B cell (primary cell): Measurements from ENCODE around the gene HDHD2. TPM values are rescaled to one million over a fixed set of nuclear protein-coding genes. Genes with fewer than 3 reads are reported as not detected.

Source experiments
- ATAC-seq: fragments of 200-7000 bp; cut with Tn5 transposase; one replicate; pipeline ENCODE4 v1.10.0; 2021; ENCODE audit warnings: low read depth, mild to moderate bottlenecking, moderate number of reproducible peaks, moderate library complexity
- CTCF ChIA-PET: fragments of 350-600 bp; sonication (Branson Sonifier 250); formaldehyde crosslinking; loops from one replicate; lab custom pipeline; 2021; ENCODE audit warnings: antibody characterized with exemption, inconsistent platforms; lab: Charles Lee
- POLR2A ChIA-PET: fragments of 350-600 bp; sonication (Branson Sonifier 250); formaldehyde crosslinking; loops from one replicate; lab custom pipeline; 2021; ENCODE audit warnings: antibody characterized with exemption; lab: Charles Lee
- DNase-seq: peaks from one replicate; pipeline ENCODE4 v3.0.0; 2013
- H2AFZ ChIP-seq: 2 replicates; pipeline ENCODE4 v1.6.1; 2012; ENCODE audit warnings: mild to moderate bottlenecking, low read depth, low read length; ENCODE audit not compliant: insufficient read depth, poor library complexity, severe bottlenecking
- H3K27ac ChIP-seq, 2 donors: 1 replicate in 1 of 2; 2 replicates in 1 of 2; pipeline ENCODE4 v1.5.1; 2012 to 2013; ENCODE audit warnings: low read length in 2 of 2, mild to moderate bottlenecking in 2 of 2, moderate library complexity in 1 of 2
- H3K27me3 ChIP-seq, 4 experiments: fragments of 200-600 bp in 1 of 4; sonication (generic) in 1 of 4; replicated peaks in 1 of 4; 1 replicate in 2 of 4; 2 replicates in 2 of 4; pipeline versions ENCODE4 v1.6.1 to v1.7.0; 2013 to 2016; ENCODE audit warnings: low read length in 3 of 4, mild to moderate bottlenecking in 2 of 4, mixed read lengths in 1 of 4, moderate library complexity in 1 of 4; ENCODE audit not compliant: insufficient read depth in 4 of 4, control insufficient read depth in 3 of 4; ENCODE audit errors: control extremely low read depth in 1 of 4
- H3K36me3 ChIP-seq, 2 experiments: replicated peaks in 1 of 2; 1 replicate in 1 of 2; 2 replicates in 1 of 2; pipeline versions ENCODE4 v1.6.1 to v1.7.1; 2013; ENCODE audit warnings: low read length in 1 of 2; ENCODE audit not compliant: insufficient read depth in 2 of 2, control insufficient read depth in 1 of 2; ENCODE audit errors: control extremely low read depth in 1 of 2, extremely low read depth in 1 of 2
- H3K4me1 ChIP-seq, 2 donors: fragments of 200-600 bp in 1 of 2; sonication (generic) in 1 of 2; 1 replicate in 1 of 2; 2 replicates in 1 of 2; pipeline versions ENCODE4 v1.5.1 to v1.6.1; 2013 to 2017; ENCODE audit warnings: low read length in 2 of 2; ENCODE audit not compliant: control insufficient read depth in 2 of 2, insufficient read depth in 2 of 2
- H3K4me2 ChIP-seq: replicated peaks from 2 replicates; pipeline ENCODE3; 2012; ENCODE audit warnings: mild to moderate bottlenecking, low read depth, low read length; ENCODE audit not compliant: poor library complexity, severe bottlenecking
- H3K4me3 ChIP-seq, 5 experiments: fragments of 200-600 bp in 1 of 5; sonication (generic) in 1 of 5; 1 replicate in 3 of 5; 2 replicates in 2 of 5; pipeline versions ENCODE4 v1.5.1 to v1.7.0; 2011 to 2016; ENCODE audit warnings: low read length in 4 of 5, mild to moderate bottlenecking in 4 of 5, low read depth in 2 of 5, control low read depth in 1 of 5, moderate library complexity in 1 of 5; ENCODE audit not compliant: insufficient read depth in 1 of 5; ENCODE audit errors: control extremely low read depth in 1 of 5, extremely low read depth in 1 of 5
- H3K79me2 ChIP-seq: fragments of 200-600 bp; sonication (generic); one replicate; pipeline ENCODE4 v1.6.0; 2016; ENCODE audit warnings: low read length; ENCODE audit not compliant: control insufficient read depth, insufficient read depth
- H3K9ac ChIP-seq: fragments of 200-600 bp; sonication (generic); 2 replicates; pipeline ENCODE4 v1.6.1; 2017; ENCODE audit warnings: mild to moderate bottlenecking, low read length, moderate library complexity
- H3K9me3 ChIP-seq, 3 donors: one replicate each; pipeline versions ENCODE4 v1.6.1 to v1.7.1; 2013; ENCODE audit warnings: low read length in 2 of 3; ENCODE audit not compliant: control insufficient read depth in 2 of 3, insufficient read depth in 1 of 3; ENCODE audit errors: control extremely low read depth in 1 of 3
- H4K20me1 ChIP-seq: 2 replicates; pipeline ENCODE4 v1.6.0; 2012; ENCODE audit warnings: mild to moderate bottlenecking, low read length; ENCODE audit not compliant: insufficient read depth, control insufficient read depth, poor library complexity, severe bottlenecking
- H3K27ac Mint-ChIP-seq: one replicate; pipeline ENCODE4 v1.8.0; 2021; ENCODE audit warnings: mixed read lengths
- H3K27me3 Mint-ChIP-seq: one replicate; pipeline ENCODE4 v1.8.0; 2021; ENCODE audit warnings: mixed read lengths
- H3K4me1 Mint-ChIP-seq: one replicate; pipeline ENCODE4 v1.8.0; 2021; ENCODE audit warnings: mixed read lengths
- H3K4me3 Mint-ChIP-seq: one replicate; pipeline ENCODE4 v1.8.0; 2021; ENCODE audit warnings: mixed read lengths
- H3K9me3 Mint-ChIP-seq: one replicate; pipeline ENCODE4 v1.8.0; 2022; ENCODE audit warnings: mixed read lengths; ENCODE audit not compliant: insufficient read depth
- EZH2 ChIP-seq: IDR thresholded peaks from 2 replicates; pipeline ENCODE4 v1.6.1; 2012; ENCODE audit warnings: borderline replicate concordance, low read depth, mild to moderate bottlenecking, moderate library complexity, low read length; ENCODE audit not compliant: insufficient read depth, poor library complexity, severe bottlenecking
- WGBS: methylation state at CpG from one replicate; pipeline ENCODE4 v1.1.5; 2013; ENCODE audit warnings: missing lambda C conversion rate; ENCODE audit not compliant: insufficient coverage; 5-methylcytosine and 5-hydroxymethylcytosine counted together
- intact Hi-C: fragments of 100-400 bp; cut with micrococcal nuclease; formaldehyde crosslinking; loops from one replicate; pipeline ENCODE4 v1.10.0; 2022
- polyA plus RNA-seq: library from polyadenylated mRNA; depleted of rRNA; stranded (reverse); fragments of >200 nt; gene quantifications from 2 replicates; pipeline ENCODE4 v1.2.3, GENCODE V29; 2012
- small RNA-seq: library from RNA; depleted of rRNA; stranded (forward); fragments of <200 nt; gene quantifications from one replicate; pipeline ENCODE3, GENCODE V24; 2012; ENCODE audit warnings: low replicate concordance, low read depth; ENCODE audit not compliant: insufficient read length
- total RNA-seq, 2 donors: library from RNA; stranded (reverse); fragments of 120-200 nt in 1 of 2; gene quantifications; 1 replicate in 1 of 2; 2 replicates in 1 of 2; pipeline versions ENCODE4 v1.2.3 to v1.2.4, GENCODE V29; 2013 to 2022
- TF ChIP-seq, protein P1 (sequence below): fragments of 200-600 bp; IDR thresholded peaks from one replicate; pipeline ENCODE4 v1.8.0; 2022; ENCODE audit warnings: antibody characterized with exemption, mild to moderate bottlenecking

The HDHD2 gene
- total and polyA plus RNA-seq, 2 donors (not counting 1 experiment from before 2014, with no cell fraction given) = 7.3 to 45.5 TPM

DNA sequence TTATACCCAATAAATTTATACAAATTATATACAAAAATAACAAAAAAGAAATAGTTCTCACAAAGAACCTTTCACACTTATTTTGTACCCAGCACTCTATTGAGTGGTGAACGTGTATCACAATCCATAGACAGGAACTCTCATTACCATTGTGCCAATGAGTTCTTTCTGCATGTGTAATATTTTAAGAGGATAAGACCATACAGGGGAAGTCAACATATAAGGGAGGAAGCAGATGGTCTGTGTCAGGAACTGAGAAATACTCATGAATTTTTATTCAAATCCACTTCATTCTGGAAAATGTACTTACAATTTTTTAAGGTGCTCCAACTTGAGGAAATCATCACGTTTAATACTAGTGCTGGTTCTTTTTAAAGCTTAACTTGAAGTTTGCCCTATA, 87.8 kb downstream of the HDHD2 start:
- no peak overlapping the region for H3K27ac Mint-ChIP-seq
- H3K27me3 Mint-ChIP-seq = no peaks in the 10 kb centered on the region
- no peak overlapping the region for H3K4me3 Mint-ChIP-seq
- ChIA-PET POLR2A (no interaction called here), CTCF (no interaction called here)
- Histone ChIP-seq H3K36me3 (no peaks in the 10 kb centered on the region), H3K27me3 (no peaks in the 10 kb centered on the region), H3K27ac (no peak overlapping the region), H4K20me1 (no peaks in the 10 kb centered on the region), H3K4me2 (no peak overlapping the region), H3K79me2 (no peaks in the 10 kb centered on the region), H2AFZ (no peak overlapping the region), H3K9me3 (no peaks in the 10 kb centered on the region), H3K9ac (no peak overlapping the region), H3K4me1 (no peaks in the 10 kb centered on the region), H3K4me3 (no peak overlapping the region)
- intact Hi-C loops = no loop called here
- no CpG with 5 or more reads among the region's 2 CpGs for WGBS
- no peak for TF ChIP-seq EZH2
- TF ChIP-seq, protein P1, sequence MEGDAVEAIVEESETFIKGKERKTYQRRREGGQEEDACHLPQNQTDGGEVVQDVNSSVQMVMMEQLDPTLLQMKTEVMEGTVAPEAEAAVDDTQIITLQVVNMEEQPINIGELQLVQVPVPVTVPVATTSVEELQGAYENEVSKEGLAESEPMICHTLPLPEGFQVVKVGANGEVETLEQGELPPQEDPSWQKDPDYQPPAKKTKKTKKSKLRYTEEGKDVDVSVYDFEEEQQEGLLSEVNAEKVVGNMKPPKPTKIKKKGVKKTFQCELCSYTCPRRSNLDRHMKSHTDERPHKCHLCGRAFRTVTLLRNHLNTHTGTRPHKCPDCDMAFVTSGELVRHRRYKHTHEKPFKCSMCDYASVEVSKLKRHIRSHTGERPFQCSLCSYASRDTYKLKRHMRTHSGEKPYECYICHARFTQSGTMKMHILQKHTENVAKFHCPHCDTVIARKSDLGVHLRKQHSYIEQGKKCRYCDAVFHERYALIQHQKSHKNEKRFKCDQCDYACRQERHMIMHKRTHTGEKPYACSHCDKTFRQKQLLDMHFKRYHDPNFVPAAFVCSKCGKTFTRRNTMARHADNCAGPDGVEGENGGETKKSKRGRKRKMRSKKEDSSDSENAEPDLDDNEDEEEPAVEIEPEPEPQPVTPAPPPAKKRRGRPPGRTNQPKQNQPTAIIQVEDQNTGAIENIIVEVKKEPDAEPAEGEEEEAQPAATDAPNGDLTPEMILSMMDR = no peak
- ATAC-seq (no peak), DNase-seq (no peak)
- H3K4me1 Mint-ChIP-seq = no peaks in the 10 kb centered on the region
- H3K9me3 Mint-ChIP-seq = no peaks in the 10 kb centered on the region

Small RNA genes lying within 50 kb of the gene (small RNA-seq; reads per million reads assigned to genes)
- gene AC012254.4 = not detected

Other genes starting within 250 kb of the HDHD2 start
- 51.1 and 53.9 TPM in 2 replicates for gene PIAS2, start 233.0 kb downstream of the HDHD2 start, total RNA-seq
- gene PIAS2, start 233.0 kb downstream of the HDHD2 start, polyA plus RNA-seq = 7.3 and 12.0 TPM in 2 replicates
- gene KATNAL2, start 232.9 kb downstream of the HDHD2 start, total RNA-seq = 1.8 and 3.1 TPM in 2 replicates
- 1.3 TPM in 2 replicates for gene KATNAL2, start 232.9 kb downstream of the HDHD2 start, polyA plus RNA-seq
- not detected in 2 replicates for gene ELOA2, start 114.9 kb downstream of the HDHD2 start, total RNA-seq
- not detected in 2 replicates for gene ELOA2, start 114.9 kb downstream of the HDHD2 start, polyA plus RNA-seq
- 8.2 and 8.7 TPM in 2 replicates for gene IER3IP1, start 25.9 kb upstream of the HDHD2 start, total RNA-seq
- 2.4 and 3.2 TPM in 2 replicates for gene IER3IP1, start 25.9 kb upstream of the HDHD2 start, polyA plus RNA-seq
- gene SKOR2, start 101.2 kb upstream of the HDHD2 start, total RNA-seq = not detected in 2 replicates
- not detected in 2 replicates for gene SKOR2, start 101.2 kb upstream of the HDHD2 start, polyA plus RNA-seq